MM.1S (cell line): ENCODE measurements around the gene SUZ12.
"Not testable (repeated sequence)": the region's sequence is repeated elsewhere in the genome, so short reads cannot be mapped to it uniquely, and the experiment has no call there.

ENCODE experiments used
- EZH2 ChIP-seq: fragments of 300-600 bp; sonication (generic); optimal IDR thresholded peaks from 2 replicates; pipeline ENCODE3; 2017; ENCODE audit warnings: low read depth, mild to moderate bottlenecking, antibody characterized with exemption, low read length, mixed read lengths
- EZH2phosphoT487 ChIP-seq: fragments of 300-600 bp; sonication (generic); IDR thresholded peaks from 2 replicates; pipeline ENCODE4 v1.6.1; 2018; ENCODE audit warnings: antibody characterized with exemption, low read length
- TF ChIP-seq, protein P1 (sequence below): fragments of 300-600 bp; sonication (generic); IDR thresholded peaks from 2 replicates; pipeline ENCODE4 v1.5.1; 2016; ENCODE audit warnings: antibody characterized with exemption, low read length, mixed read lengths

DNA sequence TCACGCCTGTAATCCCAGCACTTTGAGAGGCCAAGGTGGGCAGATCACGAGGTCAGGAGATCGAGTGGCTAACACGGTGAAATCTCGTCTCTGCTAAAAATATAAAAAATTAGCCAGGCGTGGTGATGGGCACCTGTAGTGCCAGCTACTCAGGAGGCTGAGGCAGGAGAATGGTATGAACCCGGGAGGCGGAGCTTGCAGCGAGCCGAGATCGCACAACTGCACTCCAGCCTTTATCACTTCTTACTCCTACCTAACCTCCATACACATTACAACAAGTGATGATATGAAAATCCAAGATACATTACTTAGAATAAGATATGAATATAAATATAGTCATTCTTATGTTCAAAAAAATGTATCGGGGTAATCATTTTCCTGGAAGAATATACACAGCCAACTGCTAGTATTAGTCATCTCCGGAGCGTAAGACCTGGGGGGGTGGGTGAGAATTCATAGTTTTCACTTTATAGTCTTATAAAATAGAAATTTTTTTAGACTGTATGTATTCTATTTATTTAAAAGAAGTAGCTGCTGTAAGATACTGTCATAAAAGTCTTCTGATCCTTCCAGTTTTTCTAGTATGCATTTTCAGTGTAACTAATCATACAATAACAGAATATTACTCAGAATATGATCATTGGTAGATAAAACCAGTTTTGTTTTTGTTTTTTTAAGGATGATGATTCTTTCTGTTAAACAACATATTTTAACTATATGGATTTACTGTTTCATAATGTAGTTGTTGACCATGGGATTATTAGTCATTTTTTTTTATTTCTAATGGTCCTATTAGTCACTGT lies 37.7 kb downstream of the SUZ12 start:
- TF ChIP-seq, protein P1, sequence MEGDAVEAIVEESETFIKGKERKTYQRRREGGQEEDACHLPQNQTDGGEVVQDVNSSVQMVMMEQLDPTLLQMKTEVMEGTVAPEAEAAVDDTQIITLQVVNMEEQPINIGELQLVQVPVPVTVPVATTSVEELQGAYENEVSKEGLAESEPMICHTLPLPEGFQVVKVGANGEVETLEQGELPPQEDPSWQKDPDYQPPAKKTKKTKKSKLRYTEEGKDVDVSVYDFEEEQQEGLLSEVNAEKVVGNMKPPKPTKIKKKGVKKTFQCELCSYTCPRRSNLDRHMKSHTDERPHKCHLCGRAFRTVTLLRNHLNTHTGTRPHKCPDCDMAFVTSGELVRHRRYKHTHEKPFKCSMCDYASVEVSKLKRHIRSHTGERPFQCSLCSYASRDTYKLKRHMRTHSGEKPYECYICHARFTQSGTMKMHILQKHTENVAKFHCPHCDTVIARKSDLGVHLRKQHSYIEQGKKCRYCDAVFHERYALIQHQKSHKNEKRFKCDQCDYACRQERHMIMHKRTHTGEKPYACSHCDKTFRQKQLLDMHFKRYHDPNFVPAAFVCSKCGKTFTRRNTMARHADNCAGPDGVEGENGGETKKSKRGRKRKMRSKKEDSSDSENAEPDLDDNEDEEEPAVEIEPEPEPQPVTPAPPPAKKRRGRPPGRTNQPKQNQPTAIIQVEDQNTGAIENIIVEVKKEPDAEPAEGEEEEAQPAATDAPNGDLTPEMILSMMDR = not testable (repeated sequence)
- TF ChIP-seq EZH2phosphoT487, EZH2: not testable (repeated sequence)
